Right cardiac atrium (tissue), 5 donors: ENCODE data around the gene TRABD2B. TPM values are rescaled to one million over a fixed set of nuclear protein-coding genes. Genes with fewer than 3 reads are reported as not detected.
A peak's percentile ranks its signal among the peaks of the same experiment; 100 is the strongest.

Experiments used
- ATAC-seq, 2 donors: fragments of 200-7000 bp; cut with Tn5 transposase; one replicate each; pipeline versions ENCODE4 v1.8.0 to v1.9.1; 2020; ENCODE audit warnings: moderate library complexity in 2 of 2, mild to moderate bottlenecking in 1 of 2
- DNase-seq, 3 donors: peaks; one replicate each; pipeline ENCODE4 v3.0.0-alpha.2; 2020
- H3K27ac ChIP-seq: one replicate; pipeline ENCODE4 v1.5.1; 2013; ENCODE audit warnings: mild to moderate bottlenecking, low read length, control low read depth, moderate library complexity
- H3K27me3 ChIP-seq: one replicate; pipeline ENCODE4 v1.6.1; 2013; ENCODE audit not compliant: control insufficient read depth, insufficient read depth
- H3K4me1 ChIP-seq: one replicate; pipeline ENCODE4 v1.6.1; 2013; ENCODE audit warnings: low read length; ENCODE audit not compliant: control insufficient read depth, insufficient read depth
- H3K4me3 ChIP-seq: one replicate; pipeline ENCODE4 v1.5.1; 2013; ENCODE audit warnings: low read length, control low read depth
- H3K9me3 ChIP-seq: one replicate; pipeline ENCODE4 v1.6.1; 2013; ENCODE audit warnings: low read length; ENCODE audit not compliant: control insufficient read depth
- WGBS: extraction: QIAGEN DNeasy Blood & Tissue Kit; methylation state at CpG from one replicate; pipeline ENCODE4 v1.1.7; 2013; 5-methylcytosine and 5-hydroxymethylcytosine counted together
- intact Hi-C, 4 donors: fragments of 100-400 bp; cut with DNase I; formaldehyde crosslinking; loops; one replicate each; pipeline versions ENCODE4 v1.11.0 to v1.14.0; 2022 to 2023
- polyA plus RNA-seq: library from polyadenylated mRNA; stranded (reverse); fragments of 200-250 nt; gene quantifications from one replicate; pipeline ENCODE4 v1.2.3, GENCODE V29; 2013
- total RNA-seq, 4 donors: library from RNA; stranded (reverse); fragmentation: NEBNext Ultra II Directional; extraction: Animal tissue kit (Norgen Biotek cat#: 25700); gene quantifications; one replicate each; pipeline ENCODE4 v1.2.1, GENCODE V29; 2021
- donor health status: healthy with polysubstance abuse.
- donor health status: DM: no; HTN: yes; CAD: no.
- donor health status: DM: no; HTN: no; CAD: no.
- donor health status: DM: no; HTN: yes; CAD: no; lungs with severe emphysema.
- donor health status: DM: yes; HTN: yes; CAD: no.

The TRABD2B gene
- total and polyA plus RNA-seq, 5 donors = 6.7 to 23.7 (median 17.8) TPM

- Histone ChIP-seq H3K4me3 (no peak overlapping the region), H3K4me1 (peaks cover 14% of the 10 kb centered on the region), H3K27me3 (no peaks in the 10 kb centered on the region), H3K27ac (no peak overlapping the region), H3K9me3 (no peaks in the 10 kb centered on the region)
- 65% methylated on average over 5 of the region's 5 CpGs for WGBS
- intact Hi-C loops = no loop called here
- ATAC-seq (no peak), DNase-seq (no peak)
Observed at GRCh38 chr1:47931395-47931794, 65.8 kb downstream of the TRABD2B start.

GRCh38 chr1:47930210-47930840 is 66.9 kb downstream of the TRABD2B start:
- DNase-seq (no peak), ATAC-seq (no peak)
- H3K27me3 ChIP-seq = no peaks in the 10 kb centered on the region
- H3K9me3 ChIP-seq = no peaks in the 10 kb centered on the region
- WGBS = 67% methylated on average over 7 of the region's 7 CpGs
- H3K27ac ChIP-seq = no peak overlapping the region
- H3K4me3 ChIP-seq = no peak overlapping the region
- intact Hi-C loops = no loop called here
- peaks cover 14% of the 10 kb centered on the region for H3K4me1 ChIP-seq

- Histone ChIP-seq H3K27me3 (no peaks in the 10 kb centered on the region), H3K4me1 (peaks cover 9% of the 10 kb centered on the region), H3K4me3 (no peak overlapping the region), H3K9me3 (no peaks in the 10 kb centered on the region), H3K27ac (no peak overlapping the region)
- intact Hi-C loops = no loop called here
- ATAC-seq (peak in 1 of 2 donors; percentile 63), DNase-seq (peak in 1 of 3 donors; percentile 64)
- 73% methylated on average over 6 of the region's 6 CpGs for WGBS
Observed at GRCh38 chr1:47927165-47927564, 70.0 kb downstream of the TRABD2B start.

GRCh38 chr1:47926461-47926999 is 70.7 kb downstream of the TRABD2B start:
- Histone ChIP-seq H3K4me3 (no peak overlapping the region), H3K9me3 (no peaks in the 10 kb centered on the region), H3K27ac (no peak overlapping the region), H3K27me3 (no peaks in the 10 kb centered on the region), H3K4me1 (peaks cover 9% of the 10 kb centered on the region)
- no peak for DNase-seq
- peak; percentile 14 to 35 for ATAC-seq
- 43% methylated on average over 2 of the region's 2 CpGs for WGBS
- intact Hi-C loops = no loop called here

GRCh38 chr1:47924270-47925048 is 72.7 kb downstream of the TRABD2B start:
- DNase-seq (no peak), ATAC-seq (no peak)
- intact Hi-C loops = no loop called here
- H3K27me3 ChIP-seq = no peaks in the 10 kb centered on the region
- H3K9me3 ChIP-seq = no peaks in the 10 kb centered on the region
- no peak overlapping the region for H3K4me3 ChIP-seq
- peaks cover 2% of the 10 kb centered on the region for H3K4me1 ChIP-seq
- no peak overlapping the region for H3K27ac ChIP-seq
- WGBS = 74% methylated on average over 7 of the region's 7 CpGs

- H3K4me1 ChIP-seq = peaks cover 10% of the 10 kb centered on the region
- no peaks in the 10 kb centered on the region for H3K9me3 ChIP-seq
- no peak overlapping the region for H3K27ac ChIP-seq
- intact Hi-C loops = no loop called here
- DNase-seq (no peak), ATAC-seq (no peak)
- no peaks in the 10 kb centered on the region for H3K27me3 ChIP-seq
- WGBS = 81% methylated on average over 4 of the region's 4 CpGs
- no peak overlapping the region for H3K4me3 ChIP-seq
Observed at GRCh38 chr1:47921935-47922415, 75.2 kb downstream of the TRABD2B start.

- Histone ChIP-seq H3K4me1 (peaks cover 15% of the 10 kb centered on the region), H3K4me3 (no peak overlapping the region), H3K27ac (no peak overlapping the region), H3K9me3 (no peaks in the 10 kb centered on the region), H3K27me3 (no peaks in the 10 kb centered on the region)
- no peak for DNase-seq
- intact Hi-C loops = no loop called here
- WGBS = 86% methylated on average over 3 of the region's 3 CpGs
- no peak for ATAC-seq
Observed at GRCh38 chr1:47919113-47919833, 77.9 kb downstream of the TRABD2B start.

- 43% methylated on average over 8 of the region's 8 CpGs for WGBS
- Histone ChIP-seq H3K27me3 (no peaks in the 10 kb centered on the region), H3K4me3 (no peak overlapping the region), H3K4me1 (peaks cover 15% of the 10 kb centered on the region), H3K9me3 (no peaks in the 10 kb centered on the region), H3K27ac (no peak overlapping the region)
- peak; percentile 12 to 15 for ATAC-seq
- no peak for DNase-seq
- intact Hi-C loops = no loop called here
Observed at GRCh38 chr1:47918257-47918867, 78.8 kb downstream of the TRABD2B start.

- Histone ChIP-seq H3K27ac (no peak overlapping the region), H3K4me1 (peaks cover 15% of the 10 kb centered on the region), H3K9me3 (no peaks in the 10 kb centered on the region), H3K4me3 (no peak overlapping the region), H3K27me3 (no peaks in the 10 kb centered on the region)
- intact Hi-C loops = no loop called here
- 94% methylated on average over 3 of the region's 3 CpGs for WGBS
- DNase-seq (no peak), ATAC-seq (no peak)
Observed at GRCh38 chr1:47917687-47918086, 79.5 kb downstream of the TRABD2B start.

GRCh38 chr1:47915677-47916353 is 81.4 kb downstream of the TRABD2B start:
- no peak overlapping the region for H3K27ac ChIP-seq
- DNase-seq = no peak
- H3K4me3 ChIP-seq = no peak overlapping the region
- ATAC-seq = no peak
- no peaks in the 10 kb centered on the region for H3K27me3 ChIP-seq
- H3K4me1 ChIP-seq = peaks cover 15% of the 10 kb centered on the region
- 74% methylated on average over 13 of the region's 13 CpGs for WGBS
- intact Hi-C loops = no loop called here
- H3K9me3 ChIP-seq = no peaks in the 10 kb centered on the region
